GM12872 (cell line): ENCODE data around the gene AMELX.

ENCODE experiments used
- CTCF ChIP-seq: IDR thresholded peaks from 3 replicates; pipeline ENCODE4 v1.5.1; 2011; ENCODE audit warnings: low read depth, mild to moderate bottlenecking, low read length, moderate library complexity; ENCODE audit not compliant: insufficient read depth

AMELX gene

GRCh38 chrX:11334165-11334564, 41.0 kb downstream of the AMELX start:
- no peak for TF ChIP-seq CTCF

GRCh38 chrX:11336201-11336600, 43.0 kb downstream of the AMELX start:
- TF ChIP-seq CTCF = no peak

GRCh38 chrX:11337292-11338009, 44.2 kb downstream of the AMELX start:
- TF ChIP-seq CTCF = no peak

- TF ChIP-seq CTCF = no peak
Measured at GRCh38 chrX:11341274-11342201, 48.3 kb downstream of the AMELX start.

- TF ChIP-seq CTCF = no peak
Measured at GRCh38 chrX:11342673-11343072, 49.5 kb downstream of the AMELX start.

- TF ChIP-seq CTCF = no peak
Measured at GRCh38 chrX:11346121-11346682, 53.0 kb downstream of the AMELX start.

- no peak for TF ChIP-seq CTCF
Measured at GRCh38 chrX:11347300-11347699, 54.1 kb downstream of the AMELX start.
